Fibroblast of mammary gland (primary cell): ENCODE data around the gene CCDC178.

Source experiments
- DNase-seq: peaks from one replicate; pipeline ENCODE4 v3.0.0-alpha.2; 2010; ENCODE audit warnings: low read depth
- H3K4me3 ChIP-seq: 2 replicates; pipeline ENCODE4 v1.5.1; 2011; ENCODE audit warnings: low read depth, mild to moderate bottlenecking, low read length, moderate library complexity; ENCODE audit not compliant: control insufficient read depth
- TF ChIP-seq, protein P1 (sequence below): conservative IDR thresholded peaks from 2 replicates; pipeline ENCODE4 v1.5.1; 2011; ENCODE audit warnings: low read depth, low read length, inconsistent platforms; ENCODE audit not compliant: control insufficient read depth, insufficient read depth

The CCDC178 gene

DNA sequence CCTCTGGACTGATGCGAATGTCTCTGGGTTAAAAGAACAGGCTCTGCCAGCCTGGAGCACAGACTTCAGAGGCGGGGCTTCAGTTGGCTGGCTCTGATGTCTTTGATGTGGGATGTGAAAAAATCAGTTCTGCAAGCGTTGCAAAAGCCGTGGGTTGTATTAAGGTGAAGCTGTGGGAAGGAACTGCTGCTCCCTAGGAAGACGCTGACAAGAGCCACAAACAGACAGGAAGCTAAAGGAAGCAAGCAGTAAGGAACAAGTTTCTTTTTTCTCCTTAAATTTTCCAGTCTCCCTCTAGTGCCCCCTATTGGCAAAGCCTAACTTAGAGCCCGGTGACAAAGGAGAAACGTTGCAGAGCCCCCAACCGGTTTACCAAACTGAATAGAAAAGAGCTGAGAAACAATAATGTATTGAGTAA, 239.0 kb downstream of the CCDC178 start:
- peak; percentile 35 for DNase-seq
- TF ChIP-seq, protein P1, sequence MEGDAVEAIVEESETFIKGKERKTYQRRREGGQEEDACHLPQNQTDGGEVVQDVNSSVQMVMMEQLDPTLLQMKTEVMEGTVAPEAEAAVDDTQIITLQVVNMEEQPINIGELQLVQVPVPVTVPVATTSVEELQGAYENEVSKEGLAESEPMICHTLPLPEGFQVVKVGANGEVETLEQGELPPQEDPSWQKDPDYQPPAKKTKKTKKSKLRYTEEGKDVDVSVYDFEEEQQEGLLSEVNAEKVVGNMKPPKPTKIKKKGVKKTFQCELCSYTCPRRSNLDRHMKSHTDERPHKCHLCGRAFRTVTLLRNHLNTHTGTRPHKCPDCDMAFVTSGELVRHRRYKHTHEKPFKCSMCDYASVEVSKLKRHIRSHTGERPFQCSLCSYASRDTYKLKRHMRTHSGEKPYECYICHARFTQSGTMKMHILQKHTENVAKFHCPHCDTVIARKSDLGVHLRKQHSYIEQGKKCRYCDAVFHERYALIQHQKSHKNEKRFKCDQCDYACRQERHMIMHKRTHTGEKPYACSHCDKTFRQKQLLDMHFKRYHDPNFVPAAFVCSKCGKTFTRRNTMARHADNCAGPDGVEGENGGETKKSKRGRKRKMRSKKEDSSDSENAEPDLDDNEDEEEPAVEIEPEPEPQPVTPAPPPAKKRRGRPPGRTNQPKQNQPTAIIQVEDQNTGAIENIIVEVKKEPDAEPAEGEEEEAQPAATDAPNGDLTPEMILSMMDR: peak; percentile 67
- no peak overlapping the region for H3K4me3 ChIP-seq

DNA sequence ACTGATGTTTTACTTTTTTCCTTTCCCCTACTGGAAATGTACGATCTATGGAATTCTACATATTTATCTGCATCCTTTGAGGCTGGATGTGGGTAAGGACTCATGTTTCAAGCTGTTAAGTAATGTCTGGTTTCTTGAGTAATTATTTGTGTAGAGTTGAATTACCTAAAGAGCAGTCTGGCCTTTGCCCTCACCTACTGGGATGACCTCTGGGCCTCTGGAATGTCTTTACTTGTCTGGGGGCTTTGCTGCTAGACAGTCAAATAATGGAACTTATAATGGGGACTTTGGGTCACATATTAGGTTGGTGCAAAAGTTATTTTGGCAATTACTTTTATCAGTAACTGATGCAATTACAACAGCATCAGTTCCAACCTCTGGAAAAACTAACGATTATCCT, 244.7 kb downstream of the CCDC178 start:
- TF ChIP-seq, protein P1: no peak
- no peak for DNase-seq
- H3K4me3 ChIP-seq: no peak overlapping the region

DNA sequence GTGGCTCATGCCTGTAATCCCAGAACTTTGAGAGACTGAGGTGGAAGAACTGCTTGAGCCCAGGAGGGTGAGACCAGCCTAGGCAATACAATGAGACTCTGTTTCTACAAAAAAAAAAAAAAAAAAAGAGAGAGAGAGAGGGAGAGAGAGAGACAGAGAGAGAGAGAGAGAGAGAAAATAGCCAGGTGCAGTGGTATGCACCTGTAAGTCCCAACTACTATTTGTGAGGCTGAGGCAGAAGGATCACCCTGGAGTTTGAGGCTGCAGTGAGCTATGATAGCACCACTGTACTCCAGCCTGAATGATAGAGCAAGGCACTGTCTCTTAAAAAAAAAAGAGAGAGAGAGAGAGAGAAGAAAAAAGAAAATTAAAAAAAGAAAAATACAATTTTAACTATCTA, 245.7 kb downstream of the CCDC178 start:
- TF ChIP-seq, protein P1: no peak
- H3K4me3 ChIP-seq: no peak overlapping the region
- DNase-seq: no peak

DNA sequence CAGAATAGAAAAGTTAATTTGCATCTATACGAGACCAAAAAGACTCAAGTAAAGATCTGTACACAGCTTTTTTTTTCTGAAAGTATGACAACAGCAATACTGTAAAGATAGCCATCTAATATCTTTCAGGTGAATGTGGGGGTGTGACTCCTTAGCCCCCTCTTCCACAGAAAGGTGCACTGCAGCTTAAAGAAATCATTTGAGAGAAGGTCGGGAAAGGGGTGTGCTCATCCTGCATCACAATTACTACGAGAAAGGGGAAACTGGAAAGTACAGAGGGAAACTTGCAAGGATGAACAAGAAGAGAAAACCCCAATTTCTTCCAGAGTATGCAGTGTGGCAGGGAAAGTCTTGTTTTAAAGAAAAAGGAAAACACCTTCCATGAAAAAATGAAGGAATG, 255.6 kb downstream of the CCDC178 start:
- no peak for DNase-seq
- TF ChIP-seq, protein P1: no peak
- no peak overlapping the region for H3K4me3 ChIP-seq

DNA sequence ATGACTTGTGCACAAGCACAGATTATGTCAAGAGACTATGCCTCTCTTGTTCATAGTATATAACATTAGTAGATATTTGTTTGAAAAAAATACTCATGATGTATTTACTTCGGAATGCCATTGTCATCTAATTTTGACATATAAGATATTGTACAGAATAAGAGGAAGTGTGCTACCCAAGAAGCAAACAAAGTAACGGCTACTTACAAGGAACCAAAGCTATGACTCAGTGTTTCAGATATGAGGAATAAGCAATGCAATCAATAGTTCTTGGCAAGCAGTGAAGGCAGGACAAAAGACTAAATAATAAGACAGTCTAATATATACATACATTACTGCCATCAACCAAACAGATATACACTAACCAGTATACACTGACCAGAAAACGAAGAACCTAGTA, 256.3 kb downstream of the CCDC178 start:
- H3K4me3 ChIP-seq: no peak overlapping the region
- DNase-seq: no peak
- TF ChIP-seq, protein P1: no peak

DNA sequence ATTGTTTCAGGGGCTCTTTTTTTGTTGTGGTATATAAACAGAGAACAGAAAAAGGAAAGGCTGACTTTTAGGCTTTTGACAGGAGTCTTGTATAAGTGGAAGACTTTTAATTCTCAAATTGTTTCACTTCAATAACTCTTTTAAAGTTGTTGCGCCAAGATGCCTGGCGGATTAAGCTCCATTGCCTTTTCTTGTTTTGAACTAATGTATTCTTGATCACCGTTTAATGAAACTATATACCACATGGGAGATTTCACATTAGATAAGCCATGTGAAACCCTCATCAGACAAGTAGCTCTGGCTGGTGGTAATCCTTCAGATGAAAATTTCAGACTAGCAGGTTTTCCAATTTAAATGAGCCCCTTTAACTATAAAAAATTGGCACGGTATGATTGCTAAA, 257.4 kb downstream of the CCDC178 start:
- DNase-seq: no peak
- TF ChIP-seq, protein P1: no peak
- no peak overlapping the region for H3K4me3 ChIP-seq

DNA sequence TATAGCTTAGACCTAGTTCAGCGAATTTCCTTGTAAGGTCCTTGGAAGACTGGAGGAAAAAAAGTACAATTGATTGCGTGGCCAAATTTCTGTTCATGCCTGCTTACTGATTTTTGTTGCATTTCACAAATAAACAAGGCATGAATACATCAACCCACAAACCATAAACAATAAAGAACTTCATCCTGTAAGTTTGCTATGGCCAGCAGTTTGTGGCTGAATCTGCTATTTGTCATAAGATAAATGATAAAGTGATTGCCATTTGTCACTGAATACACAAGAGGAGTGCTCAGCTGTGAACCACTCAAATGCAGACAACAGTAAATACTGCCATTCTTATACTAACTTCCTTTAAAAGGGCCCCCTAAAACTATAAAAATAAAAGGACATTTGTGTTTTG, 259.5 kb downstream of the CCDC178 start:
- DNase-seq: no peak
- TF ChIP-seq, protein P1: no peak
- H3K4me3 ChIP-seq: no peak overlapping the region
